ENCODE results near the gene HACD4. TPM values are rescaled to one million over a fixed set of nuclear protein-coding genes. Genes with fewer than 3 reads are reported as not detected.

The HACD4 gene
- total RNA-seq, 1 donor from 2014 or later = 2.8 TPM

- Mint-ChIP-seq H3K9me3 (peaks cover 3% of the 10 kb centered on the region), H3K36me3 (ENCODE audit: low read depth) (peaks cover 3% of the 10 kb centered on the region), H3K27ac (peak overlapping the region; percentile 4), H3K4me3 (no peak overlapping the region), H3K4me1 (peaks cover 8% of the 10 kb centered on the region), H3K27me3 (peaks cover 3% of the 10 kb centered on the region)
- intact Hi-C loops (cut with micrococcal nuclease) = no loop called here
- DNase-seq = no peak
These were observed 7.9 kb upstream of the HACD4 start for GRCh38 chr9:21039302-21039701.

- peaks cover 17% of the 10 kb centered on the region for H3K4me1 Mint-ChIP-seq
- DNase-seq = no peak
- peaks cover 4% of the 10 kb centered on the region for H3K9me3 Mint-ChIP-seq
- peaks cover 3% of the 10 kb centered on the region for H3K27me3 Mint-ChIP-seq
- peaks cover 3% of the 10 kb centered on the region for H3K36me3 Mint-ChIP-seq (ENCODE audit: low read depth)
- H3K27ac Mint-ChIP-seq = no peak overlapping the region
- no peak overlapping the region for H3K4me3 Mint-ChIP-seq
- intact Hi-C loops (cut with micrococcal nuclease) = no loop called here
These were observed 5.8 kb upstream of the HACD4 start for GRCh38 chr9:21037278-21037677.

- intact Hi-C loops (cut with micrococcal nuclease) = loop anchor here (1.0 to 5.0 kb wide), 9 partner anchors 29 to 822 kb away; partner anchors contain the start of genes KLHL9 and MLLT3
- peak overlapping the region; percentile 78 for H3K27ac Mint-ChIP-seq
- DNase-seq = no peak
- H3K27me3 Mint-ChIP-seq = peaks cover 3% of the 10 kb centered on the region
- peak overlapping the region; percentile 69 for H3K4me3 Mint-ChIP-seq
- peaks cover 4% of the 10 kb centered on the region for H3K9me3 Mint-ChIP-seq
- H3K36me3 Mint-ChIP-seq (ENCODE audit: low read depth) = peaks cover 7% of the 10 kb centered on the region
- peaks cover 11% of the 10 kb centered on the region for H3K4me1 Mint-ChIP-seq
These were observed 356 bp upstream of the HACD4 start for GRCh38 chr9:21031808-21032183.

DNA sequence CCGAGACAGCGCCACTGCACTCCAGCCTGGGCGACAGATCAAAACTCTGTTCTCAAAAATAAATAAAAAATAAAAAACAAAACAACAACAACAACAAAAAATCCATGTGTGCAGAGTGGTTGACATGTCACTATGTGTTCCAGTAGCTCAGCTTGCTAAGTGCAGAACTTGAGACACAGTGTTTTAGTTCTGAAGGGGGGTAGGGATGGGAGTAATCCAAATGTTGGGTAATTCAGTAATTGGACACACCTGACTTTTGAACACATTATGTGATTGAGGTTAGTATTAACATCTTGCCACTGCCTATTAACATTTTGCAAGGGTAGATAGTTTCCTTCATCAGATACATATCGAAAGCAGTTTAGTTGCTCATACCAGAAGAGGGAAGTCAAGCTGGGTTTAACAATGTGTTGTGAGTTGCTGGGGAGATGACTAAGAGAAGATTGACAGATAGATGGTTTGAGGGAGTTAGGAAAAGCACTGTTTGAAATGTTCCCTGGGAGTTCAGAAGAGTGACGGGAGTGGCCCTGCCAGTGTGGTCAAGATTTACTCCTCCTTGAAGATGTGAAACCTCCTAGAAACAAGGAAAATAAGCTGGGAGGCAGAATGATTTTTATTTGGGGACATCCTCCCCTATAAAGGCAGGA lies 928 bp downstream of the HACD4 start:
- DNase-seq = peak; percentile 75
- peaks cover 4% of the 10 kb centered on the region for H3K9me3 Mint-ChIP-seq
- H3K4me3 Mint-ChIP-seq = no peak overlapping the region
- H3K27me3 Mint-ChIP-seq = peaks cover 3% of the 10 kb centered on the region
- intact Hi-C loops (cut with micrococcal nuclease) = loop anchor here (1.0 to 5.0 kb wide), 10 partner anchors 29 to 821 kb away; partner anchors contain the start of genes KLHL9 and MLLT3
- peaks cover 11% of the 10 kb centered on the region for H3K4me1 Mint-ChIP-seq
- H3K36me3 Mint-ChIP-seq (ENCODE audit: low read depth) = peaks cover 17% of the 10 kb centered on the region
- H3K27ac Mint-ChIP-seq = no peak overlapping the region

GRCh38 chr9:21029661-21030060 lies 1.8 kb downstream of the HACD4 start:
- H3K27me3 Mint-ChIP-seq = peaks cover 3% of the 10 kb centered on the region
- H3K36me3 Mint-ChIP-seq (ENCODE audit: low read depth) = peaks cover 20% of the 10 kb centered on the region
- no peak for DNase-seq
- H3K4me3 Mint-ChIP-seq = no peak overlapping the region
- H3K27ac Mint-ChIP-seq = no peak overlapping the region
- intact Hi-C loops (cut with micrococcal nuclease) = loop anchor here (1.0 to 5.0 kb wide), 8 partner anchors 28 to 709 kb away; partner anchors contain the start of genes KLHL9 and MLLT3
- H3K4me1 Mint-ChIP-seq = peaks cover 11% of the 10 kb centered on the region
- peaks cover 4% of the 10 kb centered on the region for H3K9me3 Mint-ChIP-seq

DNA sequence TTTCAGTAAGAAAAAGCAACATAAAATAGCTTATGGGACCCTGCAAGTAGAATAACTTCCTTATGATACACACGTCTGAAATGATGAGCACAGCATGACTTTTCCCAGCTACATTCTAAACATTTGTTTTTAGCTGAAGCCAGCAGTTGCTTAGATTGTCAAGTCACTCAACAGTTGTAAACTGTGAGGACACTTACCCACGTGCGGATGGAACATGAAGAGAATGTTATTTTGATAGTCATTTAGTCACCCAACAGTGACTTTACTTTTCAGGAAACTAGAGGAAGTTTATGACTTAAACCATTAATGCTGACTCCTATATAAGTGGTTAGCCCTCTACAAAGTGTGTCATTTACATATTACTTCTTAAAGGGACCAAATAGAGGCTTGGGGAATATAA lies 3.0 kb downstream of the HACD4 start:
- peaks cover 26% of the 10 kb centered on the region for H3K36me3 Mint-ChIP-seq (ENCODE audit: low read depth)
- H3K4me1 Mint-ChIP-seq = peaks cover 11% of the 10 kb centered on the region
- peak overlapping the region; percentile 17 for H3K27ac Mint-ChIP-seq
- no peak overlapping the region for H3K4me3 Mint-ChIP-seq
- no peaks in the 10 kb centered on the region for H3K9me3 Mint-ChIP-seq
- DNase-seq = no peak
- intact Hi-C loops (cut with micrococcal nuclease) = no loop called here
- H3K27me3 Mint-ChIP-seq = no peaks in the 10 kb centered on the region

DNA sequence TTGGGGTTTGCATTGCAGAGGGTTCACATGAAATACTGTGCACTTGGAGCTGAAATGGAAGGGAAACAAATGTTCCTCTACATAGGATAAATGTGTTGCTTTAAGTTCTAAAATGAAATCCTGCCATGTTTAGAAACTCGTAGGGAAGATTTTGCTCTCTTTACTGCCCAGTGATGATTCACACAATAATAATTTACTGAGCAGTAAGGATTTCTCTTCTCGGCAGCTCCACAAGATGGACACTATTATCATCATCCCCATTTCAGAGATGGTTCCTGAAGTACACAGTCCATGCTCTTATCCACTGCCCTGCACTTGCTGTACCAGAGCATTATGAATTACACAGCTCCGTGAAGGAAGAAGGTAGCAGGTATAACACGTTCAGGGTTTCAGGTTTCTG lies 4.1 kb downstream of the HACD4 start:
- Mint-ChIP-seq H3K27ac (no peak overlapping the region), H3K4me1 (peaks cover 3% of the 10 kb centered on the region), H3K36me3 (ENCODE audit: low read depth) (peaks cover 32% of the 10 kb centered on the region), H3K27me3 (no peaks in the 10 kb centered on the region), H3K4me3 (no peak overlapping the region), H3K9me3 (no peaks in the 10 kb centered on the region)
- intact Hi-C loops (cut with micrococcal nuclease) = no loop called here
- DNase-seq = no peak

DNA sequence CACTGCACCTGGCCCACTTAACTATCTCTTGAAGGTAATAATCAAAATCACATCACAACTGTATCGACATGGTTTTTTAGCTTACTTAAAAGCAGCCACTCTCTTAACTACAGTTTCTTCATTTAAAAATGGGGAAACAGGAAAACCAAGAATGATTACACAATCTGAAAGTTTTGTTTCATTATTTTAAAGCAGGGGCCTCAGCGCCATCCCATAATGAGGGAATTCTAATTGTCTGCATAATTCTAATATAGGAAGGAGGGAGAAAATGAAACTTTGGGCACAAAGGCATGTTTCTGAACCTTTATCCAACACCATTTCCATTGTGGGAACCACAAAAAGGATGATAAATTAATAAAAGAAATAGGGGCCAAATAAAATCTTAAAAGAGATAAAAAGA lies 7.6 kb downstream of the HACD4 start:
- no peak overlapping the region for H3K4me3 Mint-ChIP-seq
- H3K36me3 Mint-ChIP-seq (ENCODE audit: low read depth) = peaks cover 50% of the 10 kb centered on the region
- peaks cover 2% of the 10 kb centered on the region for H3K4me1 Mint-ChIP-seq
- H3K9me3 Mint-ChIP-seq = peaks cover 3% of the 10 kb centered on the region
- intact Hi-C loops (cut with micrococcal nuclease) = no loop called here
- H3K27me3 Mint-ChIP-seq = no peaks in the 10 kb centered on the region
- DNase-seq = no peak
- H3K27ac Mint-ChIP-seq = no peak overlapping the region

DNA sequence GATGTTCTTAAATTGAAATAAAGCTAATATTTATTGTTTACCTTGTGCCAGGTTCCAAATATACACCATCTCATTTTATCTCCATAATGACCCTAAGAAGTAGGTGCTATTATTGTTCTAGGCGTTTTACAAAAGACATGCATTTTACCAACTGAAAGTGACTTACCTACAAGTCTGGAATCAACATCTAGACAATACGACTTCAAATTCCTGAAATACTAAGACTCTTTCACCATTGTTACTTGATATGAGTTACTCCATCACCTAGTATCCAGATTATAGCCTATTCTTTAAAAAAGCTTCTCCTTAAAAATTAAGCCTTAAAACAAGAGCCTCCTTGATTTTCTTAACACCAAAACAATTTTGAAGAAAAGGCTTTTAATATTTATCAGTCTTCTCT lies 13.3 kb downstream of the HACD4 start:
- H3K27ac Mint-ChIP-seq = no peak overlapping the region
- peaks cover 3% of the 10 kb centered on the region for H3K9me3 Mint-ChIP-seq
- H3K4me1 Mint-ChIP-seq = no peaks in the 10 kb centered on the region
- intact Hi-C loops (cut with micrococcal nuclease) = no loop called here
- H3K36me3 Mint-ChIP-seq (ENCODE audit: low read depth) = peaks cover 55% of the 10 kb centered on the region
- H3K4me3 Mint-ChIP-seq = no peak overlapping the region
- DNase-seq = no peak
- H3K27me3 Mint-ChIP-seq = no peaks in the 10 kb centered on the region

GRCh38 chr9:21016701-21017491 lies 14.5 kb downstream of the HACD4 start:
- intact Hi-C loops (cut with micrococcal nuclease) = no loop called here
- H3K4me3 Mint-ChIP-seq = no peak overlapping the region
- DNase-seq = no peak
- H3K36me3 Mint-ChIP-seq (ENCODE audit: low read depth) = peaks cover 53% of the 10 kb centered on the region
- peaks cover 2% of the 10 kb centered on the region for H3K9me3 Mint-ChIP-seq
- H3K4me1 Mint-ChIP-seq = no peaks in the 10 kb centered on the region
- no peak overlapping the region for H3K27ac Mint-ChIP-seq
- no peaks in the 10 kb centered on the region for H3K27me3 Mint-ChIP-seq

- Mint-ChIP-seq H3K36me3 (ENCODE audit: low read depth) (peaks cover 53% of the 10 kb centered on the region), H3K27ac (no peak overlapping the region), H3K4me3 (no peak overlapping the region), H3K27me3 (no peaks in the 10 kb centered on the region), H3K9me3 (no peaks in the 10 kb centered on the region), H3K4me1 (no peaks in the 10 kb centered on the region)
- intact Hi-C loops (cut with micrococcal nuclease) = no loop called here
- no peak for DNase-seq
These were observed 15.4 kb downstream of the HACD4 start for GRCh38 chr9:21015995-21016394.

DNA sequence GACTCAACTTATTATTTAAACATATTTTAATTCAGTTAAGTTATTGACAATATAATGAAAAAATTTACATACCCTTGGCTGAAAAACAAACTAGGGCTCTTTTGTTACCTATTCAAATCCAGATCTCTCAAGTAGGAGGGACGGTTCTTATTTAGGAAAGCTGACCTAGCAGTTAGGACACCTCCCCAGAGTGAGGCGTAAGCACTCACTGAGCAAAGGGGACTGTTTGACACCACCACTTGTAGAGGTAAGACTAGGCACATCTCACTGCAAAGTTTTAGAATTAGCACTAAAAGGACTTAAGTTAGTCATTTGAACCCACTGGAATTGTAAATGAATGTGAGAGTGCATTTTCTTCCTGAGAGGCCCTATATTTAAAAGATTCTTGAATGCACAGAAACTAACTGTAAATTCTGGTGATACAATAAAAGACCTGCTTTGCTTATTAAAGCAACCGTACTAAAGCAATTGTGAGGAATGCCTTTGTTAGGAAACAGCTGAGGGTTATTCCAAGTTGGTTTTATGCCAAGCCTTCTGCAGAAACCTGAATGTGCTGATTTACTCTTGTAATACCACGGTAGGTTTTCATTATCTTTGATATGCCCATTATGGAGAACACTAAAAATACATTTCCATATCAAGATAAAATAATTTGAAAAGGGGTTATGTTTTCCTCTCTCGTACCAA lies 16.2 kb downstream of the HACD4 start:
- no peak overlapping the region for H3K4me3 Mint-ChIP-seq
- intact Hi-C loops (cut with micrococcal nuclease) = no loop called here

GRCh38 chr9:21002040-21002439 lies 29.4 kb downstream of the HACD4 start:
- H3K4me1 Mint-ChIP-seq = peaks cover 20% of the 10 kb centered on the region
- H3K27me3 Mint-ChIP-seq = no peaks in the 10 kb centered on the region
- DNase-seq = no peak
- peak overlapping the region; percentile 14 for H3K4me3 Mint-ChIP-seq
- H3K36me3 Mint-ChIP-seq (ENCODE audit: low read depth) = peaks cover 58% of the 10 kb centered on the region
- H3K9me3 Mint-ChIP-seq = peaks cover 4% of the 10 kb centered on the region
- H3K27ac Mint-ChIP-seq = peak overlapping the region; percentile 3
- intact Hi-C loops (cut with micrococcal nuclease) = no loop called here

More for the DNA sequence above, 16.2 kb downstream of the HACD4 start:
- no peaks in the 10 kb centered on the region for H3K9me3 Mint-ChIP-seq
- no peak for DNase-seq
- H3K27ac Mint-ChIP-seq = no peak overlapping the region
- no peaks in the 10 kb centered on the region for H3K4me1 Mint-ChIP-seq
- H3K27me3 Mint-ChIP-seq = no peaks in the 10 kb centered on the region
- H3K36me3 Mint-ChIP-seq (ENCODE audit: low read depth) = peaks cover 53% of the 10 kb centered on the region

- Mint-ChIP-seq H3K4me3 (peak overlapping the region; percentile 14), H3K36me3 (ENCODE audit: low read depth) (peaks cover 56% of the 10 kb centered on the region), H3K4me1 (peaks cover 22% of the 10 kb centered on the region), H3K9me3 (peaks cover 4% of the 10 kb centered on the region), H3K27me3 (no peaks in the 10 kb centered on the region), H3K27ac (peak overlapping the region; percentile 12)
- intact Hi-C loops (cut with micrococcal nuclease) = loop anchor here (1.0 kb wide), 1 partner anchor 29 kb away; no protein-coding TSS in a partner anchor
- no peak for DNase-seq
These were observed 29.9 kb downstream of the HACD4 start for GRCh38 chr9:21001581-21001980.
